Effector memory CD4-positive, alpha-beta T cell (primary cell): ENCODE results near the gene PLPP4.

Source experiments
- DNase-seq, 3 donors: peaks; one replicate each; pipeline ENCODE4 v3.0.0-alpha.2; 2020
- H3K27ac ChIP-seq: 2 replicates; pipeline ENCODE4 v1.7.0; 2013; ENCODE audit warnings: mild to moderate bottlenecking, low read length, moderate library complexity; ENCODE audit not compliant: insufficient read depth, poor library complexity, severe bottlenecking
- H3K27me3 ChIP-seq: replicated peaks from 2 replicates; pipeline ENCODE4 v1.7.0; 2013; ENCODE audit warnings: mild to moderate bottlenecking, low read length; ENCODE audit not compliant: insufficient read depth, control insufficient read depth, poor library complexity, severe bottlenecking
- H3K36me3 ChIP-seq: 2 replicates; pipeline ENCODE4 v1.7.0; 2013; ENCODE audit warnings: mild to moderate bottlenecking, low read length, moderate library complexity; ENCODE audit not compliant: control insufficient read depth, insufficient read depth
- H3K4me1 ChIP-seq: 2 replicates; pipeline ENCODE4 v1.7.0; 2013; ENCODE audit warnings: low read length, mild to moderate bottlenecking; ENCODE audit not compliant: control insufficient read depth, insufficient read depth, poor library complexity, severe bottlenecking
- H3K4me3 ChIP-seq: 2 replicates; pipeline ENCODE4 v1.7.0; 2013; ENCODE audit warnings: low read length, low read depth, mild to moderate bottlenecking; ENCODE audit not compliant: insufficient read depth, poor library complexity, severe bottlenecking
- H3K9me3 ChIP-seq: 2 replicates; pipeline ENCODE4 v1.7.0; 2013; ENCODE audit warnings: mild to moderate bottlenecking, low read length, moderate library complexity; ENCODE audit not compliant: control insufficient read depth

PLPP4 gene

GRCh38 chr10:120466006-120466405 lies 9.0 kb downstream of the PLPP4 start:
- Histone ChIP-seq H3K4me3 (no peak overlapping the region), H3K9me3 (no peaks in the 10 kb centered on the region), H3K27me3 (no peaks in the 10 kb centered on the region), H3K36me3 (no peaks in the 10 kb centered on the region), H3K27ac (no peak overlapping the region), H3K4me1 (no peaks in the 10 kb centered on the region)
- DNase-seq, result no peak

GRCh38 chr10:120473593-120473992 lies 16.6 kb downstream of the PLPP4 start:
- Histone ChIP-seq H3K4me1 (no peaks in the 10 kb centered on the region), H3K4me3 (no peak overlapping the region), H3K27ac (no peak overlapping the region), H3K9me3 (no peaks in the 10 kb centered on the region), H3K27me3 (no peaks in the 10 kb centered on the region), H3K36me3 (no peaks in the 10 kb centered on the region)
- no peak for DNase-seq

GRCh38 chr10:120474956-120475355 lies 17.9 kb downstream of the PLPP4 start:
- no peaks in the 10 kb centered on the region for H3K27me3 ChIP-seq
- no peak overlapping the region for H3K4me3 ChIP-seq
- H3K9me3 ChIP-seq, result no peaks in the 10 kb centered on the region
- no peak overlapping the region for H3K27ac ChIP-seq
- H3K4me1 ChIP-seq, result no peaks in the 10 kb centered on the region
- DNase-seq, result no peak
- no peaks in the 10 kb centered on the region for H3K36me3 ChIP-seq

DNA sequence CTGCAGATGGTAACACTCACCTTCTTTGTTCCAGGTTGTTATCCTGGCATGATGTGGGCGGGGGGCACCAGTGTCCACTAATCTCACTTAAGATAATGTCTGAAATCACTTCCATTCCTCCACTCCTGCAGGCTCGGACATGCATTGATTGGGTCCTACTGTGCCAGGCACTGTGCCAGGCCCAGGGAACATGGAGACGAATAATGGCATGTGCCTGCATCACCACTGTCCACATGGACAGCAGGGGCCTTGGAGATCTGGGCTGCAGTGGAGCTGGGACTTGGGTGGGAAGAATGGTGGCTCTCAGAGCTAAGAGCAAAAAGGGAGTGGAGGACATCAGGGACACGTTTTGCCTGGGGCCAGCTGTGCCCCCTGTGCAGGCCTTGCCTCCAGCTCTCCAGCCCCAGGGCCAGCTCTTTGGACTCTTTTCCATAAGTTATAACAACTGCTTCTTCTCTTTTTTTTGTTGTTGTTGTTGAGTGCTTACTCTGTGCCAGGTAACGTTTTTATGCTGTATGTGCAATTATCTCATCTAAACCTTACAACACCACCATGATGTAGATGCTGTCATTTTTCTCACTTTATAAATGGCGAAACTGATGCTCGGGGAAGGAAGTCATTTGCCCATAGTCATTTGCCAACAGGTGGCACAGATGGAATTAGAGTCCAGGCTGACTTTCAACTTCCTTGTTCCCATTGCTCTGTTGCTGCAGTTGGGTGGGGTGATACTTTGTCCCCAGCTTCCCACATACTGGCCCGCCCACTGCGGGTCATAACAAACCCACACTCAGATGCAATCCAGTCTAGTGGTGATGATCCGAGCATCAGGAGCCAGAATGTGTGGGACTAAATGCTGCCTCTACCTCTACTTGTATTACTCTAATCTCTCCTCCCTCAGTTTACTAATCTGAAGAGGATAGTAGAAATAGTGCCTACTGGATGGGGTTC lies 19.1 kb downstream of the PLPP4 start:
- H3K27ac ChIP-seq, result no peak overlapping the region
- H3K4me3 ChIP-seq, result no peak overlapping the region
- no peaks in the 10 kb centered on the region for H3K36me3 ChIP-seq
- H3K9me3 ChIP-seq, result no peaks in the 10 kb centered on the region
- DNase-seq, result no peak
- no peaks in the 10 kb centered on the region for H3K4me1 ChIP-seq
- no peaks in the 10 kb centered on the region for H3K27me3 ChIP-seq

DNA sequence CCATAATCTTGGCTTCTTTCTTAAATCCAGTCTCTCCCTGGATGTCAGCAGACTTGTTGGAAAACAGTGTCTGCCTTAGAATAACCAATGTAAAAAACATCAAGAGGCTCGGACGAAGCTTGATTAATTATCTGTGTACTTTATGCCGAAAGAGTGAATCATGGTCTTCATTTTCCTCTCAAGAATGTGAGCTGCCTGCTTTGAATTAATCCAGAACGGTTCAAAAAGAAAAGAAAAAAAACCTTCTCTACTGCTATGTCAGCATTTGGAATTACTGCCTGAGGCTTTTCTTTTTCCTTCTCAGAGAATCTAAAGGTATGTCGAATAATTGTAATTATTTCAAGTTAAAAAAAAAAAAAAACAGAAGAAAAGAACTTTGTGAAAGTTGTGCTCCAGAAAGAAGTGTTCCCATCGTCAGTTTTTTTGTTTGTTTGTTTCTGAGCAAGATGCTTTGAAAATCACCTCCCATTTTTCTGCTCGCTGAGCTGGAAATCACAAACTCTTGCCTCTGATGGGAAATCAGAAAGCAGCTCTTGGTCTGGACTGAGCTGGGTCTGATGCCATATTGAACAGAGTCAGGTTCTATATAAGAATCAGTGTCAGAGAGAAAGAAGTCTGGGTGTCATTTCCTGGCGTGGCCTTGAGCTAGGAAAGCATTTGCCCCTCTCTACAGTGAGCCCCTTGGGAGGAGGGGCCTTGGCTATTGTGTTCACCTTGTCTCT lies 20.2 kb downstream of the PLPP4 start:
- H3K27ac ChIP-seq, result no peak overlapping the region
- no peak for DNase-seq
- no peaks in the 10 kb centered on the region for H3K9me3 ChIP-seq
- H3K4me1 ChIP-seq, result no peaks in the 10 kb centered on the region
- H3K27me3 ChIP-seq, result no peaks in the 10 kb centered on the region
- H3K36me3 ChIP-seq, result no peaks in the 10 kb centered on the region
- H3K4me3 ChIP-seq, result no peak overlapping the region

GRCh38 chr10:120477743-120478141 lies 20.7 kb downstream of the PLPP4 start:
- Histone ChIP-seq H3K36me3 (no peaks in the 10 kb centered on the region), H3K27ac (no peak overlapping the region), H3K4me1 (no peaks in the 10 kb centered on the region), H3K4me3 (no peak overlapping the region), H3K9me3 (no peaks in the 10 kb centered on the region), H3K27me3 (no peaks in the 10 kb centered on the region)
- DNase-seq, result no peak

DNA sequence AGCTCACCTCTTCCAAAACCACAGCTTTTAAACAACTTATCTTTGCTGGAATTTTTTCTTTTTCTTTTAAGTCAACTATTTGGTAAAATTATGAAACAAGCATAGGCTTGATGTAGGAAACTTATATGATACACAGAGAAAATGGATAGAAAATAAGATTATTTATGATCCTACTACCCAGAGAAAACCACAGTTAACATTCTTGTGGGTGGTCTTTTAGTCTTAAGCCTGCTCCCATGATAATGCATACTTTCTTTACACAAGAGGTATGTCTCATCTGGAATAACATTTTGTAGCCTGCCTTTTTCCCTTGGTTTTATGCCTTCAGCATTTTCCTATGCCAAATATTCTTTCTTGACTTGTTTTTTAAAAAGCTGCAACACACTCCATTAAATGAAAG lies 21.4 kb downstream of the PLPP4 start:
- no peaks in the 10 kb centered on the region for H3K4me1 ChIP-seq
- H3K9me3 ChIP-seq, result no peaks in the 10 kb centered on the region
- no peak overlapping the region for H3K4me3 ChIP-seq
- H3K27ac ChIP-seq, result no peak overlapping the region
- DNase-seq, result no peak
- no peaks in the 10 kb centered on the region for H3K27me3 ChIP-seq
- H3K36me3 ChIP-seq, result no peaks in the 10 kb centered on the region

- no peak for DNase-seq
- Histone ChIP-seq H3K9me3 (no peaks in the 10 kb centered on the region), H3K27ac (no peak overlapping the region), H3K4me3 (no peak overlapping the region), H3K27me3 (no peaks in the 10 kb centered on the region), H3K4me1 (no peaks in the 10 kb centered on the region), H3K36me3 (no peaks in the 10 kb centered on the region)
These were observed 22.5 kb downstream of the PLPP4 start for GRCh38 chr10:120479506-120479905.

- no peak for DNase-seq
- Histone ChIP-seq H3K4me3 (no peak overlapping the region), H3K27ac (no peak overlapping the region), H3K4me1 (no peaks in the 10 kb centered on the region), H3K9me3 (no peaks in the 10 kb centered on the region), H3K36me3 (no peaks in the 10 kb centered on the region), H3K27me3 (no peaks in the 10 kb centered on the region)
These were observed 23.1 kb downstream of the PLPP4 start for GRCh38 chr10:120480065-120480600.

- no peak overlapping the region for H3K4me3 ChIP-seq
- DNase-seq, result no peak
- H3K9me3 ChIP-seq, result no peaks in the 10 kb centered on the region
- no peaks in the 10 kb centered on the region for H3K27me3 ChIP-seq
- no peaks in the 10 kb centered on the region for H3K4me1 ChIP-seq
- H3K27ac ChIP-seq, result no peak overlapping the region
- no peaks in the 10 kb centered on the region for H3K36me3 ChIP-seq
These were observed 23.8 kb downstream of the PLPP4 start for GRCh38 chr10:120480848-120481247.
